ENCODE results near the gene RNF223. TPM values are rescaled to one million over a fixed set of nuclear protein-coding genes. Genes with fewer than 3 reads are reported as not detected.

The RNF223 gene
- total and polyA plus RNA-seq, 2 of the 13 experiments (the other 11 are each of a cell fraction or from before 2014, with no cell fraction given) = 0.03 TPM; not detected in 1

GRCh38 chr1:1080122-1080757 lies 6.1 kb upstream of the RNF223 start (continued):
- TF ChIP-seq, protein P1, sequence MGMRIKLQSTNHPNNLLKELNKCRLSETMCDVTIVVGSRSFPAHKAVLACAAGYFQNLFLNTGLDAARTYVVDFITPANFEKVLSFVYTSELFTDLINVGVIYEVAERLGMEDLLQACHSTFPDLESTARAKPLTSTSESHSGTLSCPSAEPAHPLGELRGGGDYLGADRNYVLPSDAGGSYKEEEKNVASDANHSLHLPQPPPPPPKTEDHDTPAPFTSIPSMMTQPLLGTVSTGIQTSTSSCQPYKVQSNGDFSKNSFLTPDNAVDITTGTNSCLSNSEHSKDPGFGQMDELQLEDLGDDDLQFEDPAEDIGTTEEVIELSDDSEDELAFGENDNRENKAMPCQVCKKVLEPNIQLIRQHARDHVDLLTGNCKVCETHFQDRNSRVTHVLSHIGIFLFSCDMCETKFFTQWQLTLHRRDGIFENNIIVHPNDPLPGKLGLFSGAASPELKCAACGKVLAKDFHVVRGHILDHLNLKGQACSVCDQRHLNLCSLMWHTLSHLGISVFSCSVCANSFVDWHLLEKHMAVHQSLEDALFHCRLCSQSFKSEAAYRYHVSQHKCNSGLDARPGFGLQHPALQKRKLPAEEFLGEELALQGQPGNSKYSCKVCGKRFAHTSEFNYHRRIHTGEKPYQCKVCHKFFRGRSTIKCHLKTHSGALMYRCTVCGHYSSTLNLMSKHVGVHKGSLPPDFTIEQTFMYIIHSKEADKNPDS (CRISPR knock-in tag; IDR thresholded peaks at IDR 0.05) = no peak
- TF ChIP-seq TARDBP (CRISPR knock-in tag; IDR thresholded peaks at IDR 0.05) (0 out of 2 replicates have a peak, but pooled peaks have one; percentile 7), ZNF484 (CRISPR knock-in tag; IDR thresholded peaks at IDR 0.05; ENCODE audit: borderline replicate concordance, low read depth) (no peak), NBN (conservative IDR thresholded peaks at IDR 0.05) (no peak), AGO1 (IDR thresholded peaks at IDR 0.05; ENCODE audit: low read depth, low read length, poor library complexity, severe bottlenecking) (peak; percentile 51), KLF15 (CRISPR knock-in tag; IDR thresholded peaks at IDR 0.05; ENCODE audit: borderline replicate concordance) (no peak), ZNF788 (CRISPR knock-in tag; IDR thresholded peaks at IDR 0.05; ENCODE audit: borderline replicate concordance) (no peak), ZNF768 (CRISPR knock-in tag; IDR thresholded peaks at IDR 0.05) (no peak), ONECUT2 (CRISPR knock-in tag; IDR thresholded peaks at IDR 0.05) (no peak), PRPF4 (IDR thresholded peaks at IDR 0.05; ENCODE audit: low read depth, low read length, poor library complexity, severe bottlenecking) (no peak), ZUFSP (CRISPR knock-in tag; IDR thresholded peaks at IDR 0.05; ENCODE audit: borderline replicate concordance) (no peak), CREB1 (IDR thresholded peaks at IDR 0.05) (no peak), CREB1 (CRISPR knock-in tag; IDR thresholded peaks at IDR 0.05) (no peak), THAP9 (CRISPR knock-in tag; IDR thresholded peaks at IDR 0.05; ENCODE audit: borderline replicate concordance) (no peak), NR2C2 (CRISPR knock-in tag; IDR thresholded peaks at IDR 0.05; ENCODE audit: borderline replicate concordance) (no peak)
- TF ChIP-seq, protein P2, sequence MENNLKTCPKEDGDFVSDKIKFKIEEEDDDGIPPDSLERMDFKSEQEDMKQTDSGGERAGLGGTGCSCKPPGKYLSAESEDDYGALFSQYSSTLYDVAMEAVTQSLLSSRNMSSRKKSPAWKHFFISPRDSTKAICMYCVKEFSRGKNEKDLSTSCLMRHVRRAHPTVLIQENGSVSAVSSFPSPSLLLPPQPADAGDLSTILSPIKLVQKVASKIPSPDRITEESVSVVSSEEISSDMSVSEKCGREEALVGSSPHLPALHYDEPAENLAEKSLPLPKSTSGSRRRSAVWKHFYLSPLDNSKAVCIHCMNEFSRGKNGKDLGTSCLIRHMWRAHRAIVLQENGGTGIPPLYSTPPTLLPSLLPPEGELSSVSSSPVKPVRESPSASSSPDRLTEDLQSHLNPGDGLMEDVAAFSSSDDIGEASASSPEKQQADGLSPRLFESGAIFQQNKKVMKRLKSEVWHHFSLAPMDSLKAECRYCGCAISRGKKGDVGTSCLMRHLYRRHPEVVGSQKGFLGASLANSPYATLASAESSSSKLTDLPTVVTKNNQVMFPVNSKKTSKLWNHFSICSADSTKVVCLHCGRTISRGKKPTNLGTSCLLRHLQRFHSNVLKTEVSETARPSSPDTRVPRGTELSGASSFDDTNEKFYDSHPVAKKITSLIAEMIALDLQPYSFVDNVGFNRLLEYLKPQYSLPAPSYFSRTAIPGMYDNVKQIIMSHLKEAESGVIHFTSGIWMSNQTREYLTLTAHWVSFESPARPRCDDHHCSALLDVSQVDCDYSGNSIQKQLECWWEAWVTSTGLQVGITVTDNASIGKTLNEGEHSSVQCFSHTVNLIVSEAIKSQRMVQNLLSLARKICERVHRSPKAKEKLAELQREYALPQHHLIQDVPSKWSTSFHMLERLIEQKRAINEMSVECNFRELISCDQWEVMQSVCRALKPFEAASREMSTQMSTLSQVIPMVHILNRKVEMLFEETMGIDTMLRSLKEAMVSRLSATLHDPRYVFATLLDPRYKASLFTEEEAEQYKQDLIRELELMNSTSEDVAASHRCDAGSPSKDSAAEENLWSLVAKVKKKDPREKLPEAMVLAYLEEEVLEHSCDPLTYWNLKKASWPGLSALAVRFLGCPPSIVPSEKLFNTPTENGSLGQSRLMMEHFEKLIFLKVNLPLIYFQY (CRISPR knock-in tag; IDR thresholded peaks at IDR 0.05; ENCODE audit: borderline replicate concordance) = no peak
- TF ChIP-seq, protein P3, sequence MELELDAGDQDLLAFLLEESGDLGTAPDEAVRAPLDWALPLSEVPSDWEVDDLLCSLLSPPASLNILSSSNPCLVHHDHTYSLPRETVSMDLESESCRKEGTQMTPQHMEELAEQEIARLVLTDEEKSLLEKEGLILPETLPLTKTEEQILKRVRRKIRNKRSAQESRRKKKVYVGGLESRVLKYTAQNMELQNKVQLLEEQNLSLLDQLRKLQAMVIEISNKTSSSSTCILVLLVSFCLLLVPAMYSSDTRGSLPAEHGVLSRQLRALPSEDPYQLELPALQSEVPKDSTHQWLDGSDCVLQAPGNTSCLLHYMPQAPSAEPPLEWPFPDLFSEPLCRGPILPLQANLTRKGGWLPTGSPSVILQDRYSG (CRISPR knock-in tag; IDR thresholded peaks at IDR 0.05) = no peak

Measured in HepG2 (cell line).